22Rv1 (cell line): Measurements from ENCODE around the gene C1QTNF8.
A peak's percentile ranks its signal among the peaks of the same experiment; 100 is the strongest.

Source experiments
- H3K27ac ChIP-seq: fragments of 450-650 bp; 2 replicates; pipeline ENCODE4 v1.5.1; 2017
- CTCF ChIP-seq: fragments of 450-650 bp; IDR thresholded peaks from 2 replicates; pipeline ENCODE4 v1.5.1; 2017; ENCODE audit warnings: mild to moderate bottlenecking
- ZFX ChIP-seq: fragments of 450-650 bp; IDR thresholded peaks from 2 replicates; pipeline ENCODE4 v1.6.1; 2017; ENCODE audit warnings: antibody characterized with exemption, borderline replicate concordance

The C1QTNF8 gene

GRCh38 chr16:1054660-1055556 lies 41.1 kb downstream of the C1QTNF8 start:
- peak; percentile 86 for TF ChIP-seq CTCF
- TF ChIP-seq ZFX, result no peak
- H3K27ac ChIP-seq, result no peak overlapping the region

- H3K27ac ChIP-seq, result no peak overlapping the region
- TF ChIP-seq ZFX (no peak), CTCF (no peak)
Observed at GRCh38 chr16:1053700-1054368, 42.2 kb downstream of the C1QTNF8 start.

- H3K27ac ChIP-seq, result no peak overlapping the region
- TF ChIP-seq ZFX, result no peak
- no peak for TF ChIP-seq CTCF
Observed at GRCh38 chr16:1053121-1053521, 42.9 kb downstream of the C1QTNF8 start.

GRCh38 chr16:1052721-1053120 lies 43.3 kb downstream of the C1QTNF8 start:
- TF ChIP-seq CTCF, result no peak
- TF ChIP-seq ZFX, result no peak
- no peak overlapping the region for H3K27ac ChIP-seq

GRCh38 chr16:1051446-1051845 lies 44.6 kb downstream of the C1QTNF8 start:
- no peak for TF ChIP-seq ZFX
- no peak for TF ChIP-seq CTCF

GRCh38 chr16:1050921-1051320 lies 45.1 kb downstream of the C1QTNF8 start:
- TF ChIP-seq CTCF (no peak), ZFX (no peak)

More at GRCh38 chr16:1051446-1051845, 44.6 kb downstream of the C1QTNF8 start:
- H3K27ac ChIP-seq, result no peak overlapping the region

GRCh38 chr16:1050516-1050915 lies 45.5 kb downstream of the C1QTNF8 start:
- TF ChIP-seq CTCF, result no peak
- no peak overlapping the region for H3K27ac ChIP-seq

More at GRCh38 chr16:1050921-1051320, 45.1 kb downstream of the C1QTNF8 start:
- H3K27ac ChIP-seq, result no peak overlapping the region
